AG09309 (cell line): ENCODE measurements around the gene ADGRB3.
A peak's percentile ranks its signal among the peaks of the same experiment; 100 is the strongest.

Experiments
- DNase-seq: peaks from one replicate; pipeline ENCODE4 v3.0.0-alpha.2; 2010; ENCODE audit warnings: low read depth
- H3K4me3 ChIP-seq: 2 replicates; pipeline ENCODE4 v1.5.1; 2011; ENCODE audit warnings: mild to moderate bottlenecking, low read depth, low read length, moderate library complexity; ENCODE audit not compliant: control insufficient read depth
- CTCF ChIP-seq: IDR thresholded peaks from 2 replicates; pipeline ENCODE4 v1.5.1; 2011; ENCODE audit warnings: mild to moderate bottlenecking, low read depth, low read length, inconsistent platforms; ENCODE audit not compliant: insufficient read depth, control insufficient read depth; ENCODE audit errors: missing control alignments

The ADGRB3 gene

GRCh38 chr6:69012211-69012610, 377.1 kb downstream of the ADGRB3 start:
- DNase-seq = no peak
- no peak for TF ChIP-seq CTCF

GRCh38 chr6:69012876-69013275, 377.8 kb downstream of the ADGRB3 start:
- no peak overlapping the region for H3K4me3 ChIP-seq
- TF ChIP-seq CTCF = no peak
- no peak for DNase-seq

More at GRCh38 chr6:69012211-69012610, 377.1 kb downstream of the ADGRB3 start:
- H3K4me3 ChIP-seq = no peak overlapping the region

GRCh38 chr6:69018906-69019305, 383.8 kb downstream of the ADGRB3 start:
- TF ChIP-seq CTCF = no peak
- no peak overlapping the region for H3K4me3 ChIP-seq
- DNase-seq = no peak

- no peak for TF ChIP-seq CTCF
- no peak for DNase-seq
- H3K4me3 ChIP-seq = no peak overlapping the region
These were observed 384.8 kb downstream of the ADGRB3 start for GRCh38 chr6:69019832-69020231.

GRCh38 chr6:69022993-69023392, 387.9 kb downstream of the ADGRB3 start:
- peak; percentile 4 for DNase-seq
- TF ChIP-seq CTCF = no peak

GRCh38 chr6:69026243-69026642, 391.2 kb downstream of the ADGRB3 start:
- no peak for TF ChIP-seq CTCF
- no peak overlapping the region for H3K4me3 ChIP-seq
- no peak for DNase-seq

More at GRCh38 chr6:69022993-69023392, 387.9 kb downstream of the ADGRB3 start:
- H3K4me3 ChIP-seq = no peak overlapping the region

GRCh38 chr6:69026715-69027114, 391.6 kb downstream of the ADGRB3 start:
- TF ChIP-seq CTCF = no peak
- DNase-seq = no peak
- no peak overlapping the region for H3K4me3 ChIP-seq
